GM12872 (cell line): Measurements from ENCODE around the gene PTPRM.

Experiments
- TF ChIP-seq, protein P1 (sequence below): IDR thresholded peaks from 3 replicates; pipeline ENCODE4 v1.5.1; 2011; ENCODE audit warnings: low read depth, mild to moderate bottlenecking, low read length, moderate library complexity; ENCODE audit not compliant: insufficient read depth

Gene PTPRM

DNA sequence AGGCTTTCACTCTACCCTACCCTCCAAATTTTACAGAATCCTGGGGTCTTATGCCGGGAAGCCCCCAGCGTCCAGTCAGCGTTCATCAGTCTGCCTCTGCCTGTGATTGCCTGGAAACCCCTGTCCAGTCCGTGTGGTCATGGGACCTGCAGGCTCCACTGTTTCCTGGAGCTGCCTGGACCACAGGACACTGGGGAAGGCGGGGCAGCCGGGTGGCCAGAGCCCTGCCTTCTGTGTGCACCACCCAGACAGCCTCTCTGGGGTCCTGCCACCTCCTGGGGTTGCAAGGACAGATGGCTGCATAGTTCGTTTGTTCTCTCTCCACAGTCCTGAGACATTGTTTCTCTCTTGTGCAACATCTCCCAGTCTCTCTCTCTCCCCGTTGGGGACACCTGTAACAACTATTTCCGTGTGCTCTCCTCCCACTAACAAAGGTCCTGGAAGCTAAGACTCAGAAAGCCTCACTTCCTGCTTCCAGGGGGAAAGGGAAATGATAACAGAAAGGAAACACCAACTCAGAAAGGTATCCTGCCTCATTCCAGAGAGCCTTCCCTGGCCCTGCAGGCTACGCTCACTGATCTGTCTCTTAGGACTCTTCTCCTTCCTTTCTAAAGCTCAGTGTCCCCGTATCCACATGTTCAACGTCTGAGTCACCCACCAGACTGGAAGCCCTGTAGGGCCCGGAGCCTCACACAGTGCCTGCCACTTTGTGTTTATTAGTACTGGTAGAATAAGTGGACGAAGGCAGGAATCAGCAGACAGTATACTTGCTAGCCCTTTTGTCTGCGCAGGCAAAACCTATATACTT, 849.3 kb downstream of the PTPRM start:
- TF ChIP-seq, protein P1, sequence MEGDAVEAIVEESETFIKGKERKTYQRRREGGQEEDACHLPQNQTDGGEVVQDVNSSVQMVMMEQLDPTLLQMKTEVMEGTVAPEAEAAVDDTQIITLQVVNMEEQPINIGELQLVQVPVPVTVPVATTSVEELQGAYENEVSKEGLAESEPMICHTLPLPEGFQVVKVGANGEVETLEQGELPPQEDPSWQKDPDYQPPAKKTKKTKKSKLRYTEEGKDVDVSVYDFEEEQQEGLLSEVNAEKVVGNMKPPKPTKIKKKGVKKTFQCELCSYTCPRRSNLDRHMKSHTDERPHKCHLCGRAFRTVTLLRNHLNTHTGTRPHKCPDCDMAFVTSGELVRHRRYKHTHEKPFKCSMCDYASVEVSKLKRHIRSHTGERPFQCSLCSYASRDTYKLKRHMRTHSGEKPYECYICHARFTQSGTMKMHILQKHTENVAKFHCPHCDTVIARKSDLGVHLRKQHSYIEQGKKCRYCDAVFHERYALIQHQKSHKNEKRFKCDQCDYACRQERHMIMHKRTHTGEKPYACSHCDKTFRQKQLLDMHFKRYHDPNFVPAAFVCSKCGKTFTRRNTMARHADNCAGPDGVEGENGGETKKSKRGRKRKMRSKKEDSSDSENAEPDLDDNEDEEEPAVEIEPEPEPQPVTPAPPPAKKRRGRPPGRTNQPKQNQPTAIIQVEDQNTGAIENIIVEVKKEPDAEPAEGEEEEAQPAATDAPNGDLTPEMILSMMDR = no peak

DNA sequence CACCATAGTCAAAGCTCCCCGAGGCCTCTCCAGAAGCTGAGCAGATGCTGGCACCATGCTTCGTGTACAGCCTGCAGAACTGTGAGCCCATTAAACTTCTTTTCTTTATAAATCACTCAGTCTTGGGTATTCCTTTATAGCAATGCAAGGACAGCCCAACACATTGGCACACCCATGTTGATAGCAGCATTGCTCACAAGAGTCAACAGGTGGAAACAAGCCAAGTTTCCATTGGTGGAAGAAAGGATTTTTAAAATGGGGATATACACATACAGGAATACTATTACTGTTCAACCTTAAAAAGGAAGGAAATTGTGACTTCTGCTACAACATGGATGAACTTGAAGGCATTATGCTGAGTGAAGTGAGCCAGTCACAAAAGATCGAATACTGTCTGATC, 855.3 kb downstream of the PTPRM start:
- TF ChIP-seq, protein P1 = no peak

DNA sequence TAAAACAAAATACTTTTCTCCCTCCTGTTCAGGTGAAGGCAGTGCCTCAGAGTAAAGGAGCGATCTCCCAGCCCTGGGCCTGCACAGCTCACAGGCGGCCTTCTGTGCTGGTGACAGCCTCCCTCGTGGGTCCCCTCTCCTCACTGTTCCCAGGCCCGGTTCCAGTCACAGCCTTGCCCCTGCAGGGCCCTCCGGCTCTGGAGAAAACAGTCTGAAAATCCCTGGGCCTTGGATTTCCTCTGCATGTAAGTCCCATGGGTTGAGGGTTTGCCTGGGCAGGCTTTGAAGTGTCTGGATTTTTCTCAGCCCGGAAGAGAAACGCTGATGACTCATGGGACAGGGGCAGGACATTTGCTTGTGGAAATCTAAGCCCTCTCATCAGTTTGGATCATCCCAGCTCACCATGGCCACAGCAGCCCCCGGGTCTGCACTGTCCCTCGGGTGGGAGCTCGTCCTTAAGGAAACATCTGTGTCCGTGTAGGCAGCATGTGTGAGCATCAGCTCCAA, 856.0 kb downstream of the PTPRM start:
- TF ChIP-seq, protein P1 = no peak

DNA sequence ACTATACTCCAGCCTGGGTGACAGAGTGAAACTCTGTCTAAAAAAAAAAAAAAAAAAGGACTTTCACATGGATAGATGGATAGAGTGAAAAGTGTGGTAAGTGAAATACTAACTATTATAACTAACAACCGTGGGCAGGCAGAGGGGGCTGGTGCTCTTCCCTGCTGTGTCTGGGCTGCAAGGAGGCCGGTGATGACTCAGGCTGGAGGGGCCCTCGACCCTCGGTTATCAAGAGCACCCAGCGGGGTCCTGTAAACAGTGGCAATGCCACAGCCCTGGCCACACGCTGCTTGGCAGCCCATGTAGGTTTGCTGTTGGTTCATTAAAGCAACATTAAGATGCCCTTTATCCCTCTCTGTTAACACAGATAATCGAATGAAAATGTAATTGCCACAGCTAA, 857.4 kb downstream of the PTPRM start:
- TF ChIP-seq, protein P1 = no peak

DNA sequence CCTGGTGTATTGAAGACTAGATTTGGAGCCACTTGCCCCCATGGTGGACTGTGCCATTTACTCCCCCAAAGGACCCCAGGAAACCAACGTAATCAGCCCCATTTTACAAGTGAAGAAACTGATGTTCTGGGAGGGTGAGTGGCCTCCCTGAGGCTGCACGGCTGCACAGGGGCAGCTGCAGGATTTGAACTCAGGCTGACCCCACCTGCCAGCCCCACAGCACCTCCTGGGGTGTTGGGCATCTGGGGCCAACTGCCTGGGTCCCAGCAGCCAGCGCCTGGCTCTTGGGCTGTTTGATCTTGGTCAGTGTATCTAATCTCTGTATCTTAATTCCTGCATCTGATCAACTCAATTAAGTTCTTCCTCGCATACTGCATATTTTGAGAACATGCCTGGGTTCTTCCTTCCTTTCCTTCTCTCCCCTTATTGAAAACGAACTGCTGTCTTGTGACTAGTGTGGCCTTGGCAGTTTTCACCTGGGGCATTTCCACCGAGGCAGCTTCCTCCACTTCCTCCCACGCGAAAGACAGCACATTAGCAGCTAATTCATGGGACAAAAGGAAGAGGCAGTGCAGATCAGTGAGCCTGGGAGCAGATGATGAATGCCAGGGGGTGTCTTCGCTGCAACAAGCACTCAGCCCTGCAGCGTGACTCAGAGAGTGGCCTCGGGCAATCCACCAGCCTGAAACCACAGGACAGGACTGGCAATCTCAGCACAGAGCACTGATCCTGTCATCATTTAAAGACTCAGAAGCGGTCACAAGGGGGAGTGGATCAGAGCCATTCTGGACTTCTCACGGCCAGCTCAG, 858.0 kb downstream of the PTPRM start:
- TF ChIP-seq, protein P1 = no peak

DNA sequence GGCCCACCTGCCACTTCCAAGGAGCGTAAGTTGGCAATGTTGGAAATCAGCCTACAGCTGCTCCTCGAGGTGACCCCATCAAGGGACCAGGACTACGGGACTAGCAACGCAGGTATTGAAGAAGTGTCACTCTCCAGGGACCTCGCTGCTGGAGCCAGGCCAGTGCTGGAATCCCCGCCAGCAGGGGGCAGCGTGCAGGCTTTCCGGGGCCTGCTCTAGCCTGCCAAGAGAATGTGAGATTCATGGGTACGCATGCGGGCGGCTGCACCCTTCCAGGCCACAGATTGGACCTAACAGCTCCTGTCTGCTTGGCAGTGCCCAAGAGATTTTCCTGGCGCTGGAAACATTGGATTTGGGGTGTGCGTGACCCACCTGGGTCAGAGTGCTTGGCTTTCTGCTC, 859.3 kb downstream of the PTPRM start:
- TF ChIP-seq, protein P1 = peak; percentile 54

DNA sequence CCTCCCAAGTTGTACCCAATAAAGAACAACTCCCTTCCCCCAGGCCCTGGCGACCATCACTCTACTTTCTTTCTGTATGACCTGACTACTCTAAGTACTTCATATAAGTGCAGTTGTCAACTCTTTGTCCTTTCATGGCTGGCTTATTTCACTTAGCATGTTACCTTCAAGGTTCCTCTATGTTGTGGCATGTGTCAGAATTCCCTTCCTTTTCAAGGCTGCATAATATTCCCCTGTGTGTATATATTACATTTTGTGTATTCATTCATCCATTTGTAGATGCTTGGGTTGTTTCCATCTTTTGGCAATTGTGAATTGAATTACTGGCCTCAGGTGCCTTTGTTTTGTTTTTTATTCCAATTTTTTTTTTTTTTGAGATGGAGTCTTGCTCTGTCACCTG, 860.2 kb downstream of the PTPRM start:
- TF ChIP-seq, protein P1 = no peak
